ENCODE results near the gene NCK1.

NCK1 gene

DNA sequence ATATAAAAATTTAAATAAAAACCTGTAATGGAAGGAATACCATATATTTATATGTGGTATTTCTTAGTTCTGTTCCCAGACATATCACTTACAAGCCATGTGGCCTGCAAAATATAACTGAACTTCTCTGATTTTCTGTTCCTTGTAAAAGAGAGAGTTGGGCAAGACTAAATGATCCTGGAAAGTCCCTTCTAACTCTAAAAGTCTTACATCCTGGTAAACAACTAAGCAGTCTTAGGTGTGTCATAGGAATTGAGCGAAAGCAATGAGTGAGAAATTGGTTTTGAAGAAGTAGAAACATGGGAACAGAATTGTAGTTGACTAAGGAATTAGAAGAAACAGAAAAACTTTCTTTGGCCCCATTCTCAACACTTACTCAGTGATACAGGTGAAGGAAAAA lies 70.5 kb downstream of the NCK1 start:
- H3K4me3 ChIP-seq (ENCODE audit: low read length) = 0 out of 2 replicates have a peak overlapping the region, but pooled peaks have one; percentile 2
- peaks cover 25% of the 10 kb centered on the region for H3K4me1 ChIP-seq (ENCODE audit: low read length)
- no peak for TF ChIP-seq EZH2phosphoT487 (IDR thresholded peaks at IDR 0.05; ENCODE audit: low read depth)
- TF ChIP-seq, protein P1, sequence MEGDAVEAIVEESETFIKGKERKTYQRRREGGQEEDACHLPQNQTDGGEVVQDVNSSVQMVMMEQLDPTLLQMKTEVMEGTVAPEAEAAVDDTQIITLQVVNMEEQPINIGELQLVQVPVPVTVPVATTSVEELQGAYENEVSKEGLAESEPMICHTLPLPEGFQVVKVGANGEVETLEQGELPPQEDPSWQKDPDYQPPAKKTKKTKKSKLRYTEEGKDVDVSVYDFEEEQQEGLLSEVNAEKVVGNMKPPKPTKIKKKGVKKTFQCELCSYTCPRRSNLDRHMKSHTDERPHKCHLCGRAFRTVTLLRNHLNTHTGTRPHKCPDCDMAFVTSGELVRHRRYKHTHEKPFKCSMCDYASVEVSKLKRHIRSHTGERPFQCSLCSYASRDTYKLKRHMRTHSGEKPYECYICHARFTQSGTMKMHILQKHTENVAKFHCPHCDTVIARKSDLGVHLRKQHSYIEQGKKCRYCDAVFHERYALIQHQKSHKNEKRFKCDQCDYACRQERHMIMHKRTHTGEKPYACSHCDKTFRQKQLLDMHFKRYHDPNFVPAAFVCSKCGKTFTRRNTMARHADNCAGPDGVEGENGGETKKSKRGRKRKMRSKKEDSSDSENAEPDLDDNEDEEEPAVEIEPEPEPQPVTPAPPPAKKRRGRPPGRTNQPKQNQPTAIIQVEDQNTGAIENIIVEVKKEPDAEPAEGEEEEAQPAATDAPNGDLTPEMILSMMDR (IDR thresholded peaks at IDR 0.05; ENCODE audit: low read depth, low read length) = no peak
- H2AFZ ChIP-seq (ENCODE audit: low read depth, low read length) = no peak overlapping the region
- H4K20me1 ChIP-seq (ENCODE audit: insufficient read depth, low read length) = no peaks in the 10 kb centered on the region
- H3K9me3 ChIP-seq (ENCODE audit: insufficient read depth, low read length) = no peaks in the 10 kb centered on the region
- peak overlapping the region; percentile 32 for H3K4me2 ChIP-seq (ENCODE audit: low read length)
- no peaks in the 10 kb centered on the region for H3K27me3 ChIP-seq (ENCODE audit: low read depth, low read length)
- no peak overlapping the region for H3K9ac ChIP-seq (ENCODE audit: low read length)
- H3K27ac ChIP-seq (ENCODE audit: low read length) = peak overlapping the region; percentile 57
- peaks cover 9% of the 10 kb centered on the region; the same call in 1 of the 2 replicates for H3K79me2 ChIP-seq (ENCODE audit: low read length)
- H3K36me3 ChIP-seq (replicated peaks; ENCODE audit: low read depth, low read length) = peaks cover 17% of the 10 kb centered on the region

DNA sequence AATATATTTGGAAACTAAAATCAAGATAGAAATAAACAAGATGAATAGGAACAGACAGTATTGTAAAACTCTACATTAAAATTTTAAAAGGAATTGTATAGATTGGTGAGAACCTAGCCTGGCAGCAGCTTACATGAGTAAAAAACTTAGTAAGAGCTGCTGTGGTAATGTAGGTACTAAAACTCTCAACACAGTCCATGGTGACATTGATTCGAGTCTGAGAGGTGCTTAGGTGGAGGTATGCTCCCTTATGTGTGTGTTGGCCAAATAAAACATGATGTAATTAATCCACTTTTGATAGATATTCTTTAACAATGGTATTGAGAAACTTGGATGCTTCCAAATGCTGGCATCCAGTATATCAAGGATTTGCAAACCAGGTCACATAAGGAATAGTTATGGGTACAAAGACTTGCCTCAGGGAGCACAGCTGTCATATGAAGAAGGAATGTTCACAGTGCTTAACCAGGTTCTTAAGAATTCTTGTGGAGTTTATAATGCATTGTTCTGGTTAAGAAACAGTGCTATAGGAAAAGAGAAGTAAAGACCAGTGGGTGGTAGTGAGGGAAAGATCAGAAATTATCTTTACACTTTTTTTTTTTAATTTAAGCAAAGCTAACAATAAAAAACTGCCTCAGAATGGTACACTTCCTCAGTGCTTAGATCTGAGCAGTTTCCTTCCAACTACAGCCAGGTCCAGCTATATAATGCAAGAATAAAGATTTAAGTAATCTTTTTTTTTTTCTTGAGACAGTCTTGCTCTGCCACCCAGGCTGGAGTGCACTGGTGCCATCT lies 71.2 kb downstream of the NCK1 start:
- Histone ChIP-seq H3K4me3 (ENCODE audit: low read length) (0 out of 2 replicates have a peak overlapping the region, but pooled peaks have one; percentile 2), H3K9me3 (ENCODE audit: insufficient read depth, low read length) (no peaks in the 10 kb centered on the region), H3K79me2 (ENCODE audit: low read length) (peaks cover 14% of the 10 kb centered on the region; the same call in 1 of the 2 replicates), H3K9ac (ENCODE audit: low read length) (no peak overlapping the region), H3K27ac (ENCODE audit: low read length) (peak overlapping the region; percentile 57), H3K27me3 (ENCODE audit: low read depth, low read length) (no peaks in the 10 kb centered on the region), H2AFZ (ENCODE audit: low read depth, low read length) (no peak overlapping the region), H3K36me3 (replicated peaks; ENCODE audit: low read depth, low read length) (peaks cover 13% of the 10 kb centered on the region), H3K4me2 (ENCODE audit: low read length) (peak overlapping the region; percentile 32), H3K4me1 (ENCODE audit: low read length) (peaks cover 25% of the 10 kb centered on the region), H4K20me1 (ENCODE audit: insufficient read depth, low read length) (no peaks in the 10 kb centered on the region)
- TF ChIP-seq EZH2phosphoT487 (IDR thresholded peaks at IDR 0.05; ENCODE audit: low read depth) = no peak
- TF ChIP-seq, protein P1 (IDR thresholded peaks at IDR 0.05; ENCODE audit: low read depth, low read length) = no peak

DNA sequence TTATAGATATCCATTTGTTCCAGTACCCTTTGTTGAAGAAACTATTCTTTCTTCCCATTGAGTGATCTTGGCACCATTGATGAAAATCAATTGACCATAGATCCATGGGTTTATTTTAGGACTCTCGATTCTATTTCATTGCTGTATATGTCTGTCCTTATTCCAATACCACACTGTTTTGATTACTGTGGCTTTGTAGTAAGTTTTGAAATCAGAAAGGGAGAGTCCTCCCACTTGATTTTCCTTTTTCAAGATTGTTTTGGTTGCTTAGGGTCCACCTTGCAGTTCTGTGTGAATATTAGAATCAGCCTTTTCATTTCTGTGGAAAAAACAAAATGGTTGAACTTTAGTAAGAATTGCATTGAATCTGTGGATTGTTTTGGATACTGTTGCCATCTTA lies 75.2 kb downstream of the NCK1 start:
- Histone ChIP-seq H3K36me3 (replicated peaks; ENCODE audit: low read depth, low read length) (peaks cover 11% of the 10 kb centered on the region), H3K9me3 (ENCODE audit: insufficient read depth, low read length) (no peaks in the 10 kb centered on the region), H4K20me1 (ENCODE audit: insufficient read depth, low read length) (no peaks in the 10 kb centered on the region), H3K27me3 (ENCODE audit: low read depth, low read length) (no peaks in the 10 kb centered on the region), H3K4me2 (ENCODE audit: low read length) (no peak overlapping the region), H3K4me1 (ENCODE audit: low read length) (peaks cover 14% of the 10 kb centered on the region), H3K9ac (ENCODE audit: low read length) (no peak overlapping the region), H2AFZ (ENCODE audit: low read depth, low read length) (no peak overlapping the region), H3K27ac (ENCODE audit: low read length) (no peak overlapping the region), H3K79me2 (ENCODE audit: low read length) (peaks cover 30% of the 10 kb centered on the region), H3K4me3 (ENCODE audit: low read length) (no peak overlapping the region)
- TF ChIP-seq EZH2phosphoT487 (IDR thresholded peaks at IDR 0.05; ENCODE audit: low read depth) = no peak
- TF ChIP-seq, protein P1 (IDR thresholded peaks at IDR 0.05; ENCODE audit: low read depth, low read length) = no peak

DNA sequence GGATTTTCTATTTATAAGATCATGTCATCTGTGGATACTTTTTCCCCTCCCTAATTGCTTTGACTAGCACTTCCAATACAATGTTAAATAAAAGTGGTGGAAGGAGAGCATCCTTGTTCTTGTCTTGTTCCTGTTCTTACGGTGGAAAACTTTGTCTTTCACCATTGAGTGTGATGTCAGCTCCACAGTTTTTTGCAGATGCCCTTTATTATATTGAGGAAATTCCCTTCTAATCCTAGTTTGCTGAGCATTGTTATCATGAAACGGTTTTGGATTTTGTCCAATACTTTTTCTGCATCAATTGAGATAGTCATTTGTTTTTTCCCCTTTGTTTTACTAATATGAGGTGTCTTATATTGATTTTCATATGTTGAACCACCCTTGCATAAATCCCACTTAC lies 75.8 kb downstream of the NCK1 start:
- no peak overlapping the region for H3K4me3 ChIP-seq (ENCODE audit: low read length)
- no peak for TF ChIP-seq EZH2phosphoT487 (IDR thresholded peaks at IDR 0.05; ENCODE audit: low read depth)
- TF ChIP-seq, protein P1 (IDR thresholded peaks at IDR 0.05; ENCODE audit: low read depth, low read length) = no peak
- H3K27me3 ChIP-seq (ENCODE audit: low read depth, low read length) = no peaks in the 10 kb centered on the region
- no peak overlapping the region for H3K4me2 ChIP-seq (ENCODE audit: low read length)
- no peak overlapping the region for H3K27ac ChIP-seq (ENCODE audit: low read length)
- H3K36me3 ChIP-seq (replicated peaks; ENCODE audit: low read depth, low read length) = peaks cover 11% of the 10 kb centered on the region
- peaks cover 34% of the 10 kb centered on the region for H3K79me2 ChIP-seq (ENCODE audit: low read length)
- no peak overlapping the region for H3K9ac ChIP-seq (ENCODE audit: low read length)
- H4K20me1 ChIP-seq (ENCODE audit: insufficient read depth, low read length) = no peaks in the 10 kb centered on the region
- H2AFZ ChIP-seq (ENCODE audit: low read depth, low read length) = no peak overlapping the region
- H3K4me1 ChIP-seq (ENCODE audit: low read length) = peaks cover 7% of the 10 kb centered on the region
- H3K9me3 ChIP-seq (ENCODE audit: insufficient read depth, low read length) = no peaks in the 10 kb centered on the region
